GM18526 (cell line): Measurements from ENCODE around the gene CEP128.

Source experiments
- POLR2A ChIP-seq: IDR thresholded peaks from 3 replicates; pipeline ENCODE4 v1.6.1; 2011; ENCODE audit not compliant: insufficient read length; ENCODE audit errors: extremely low read depth

The CEP128 gene

DNA sequence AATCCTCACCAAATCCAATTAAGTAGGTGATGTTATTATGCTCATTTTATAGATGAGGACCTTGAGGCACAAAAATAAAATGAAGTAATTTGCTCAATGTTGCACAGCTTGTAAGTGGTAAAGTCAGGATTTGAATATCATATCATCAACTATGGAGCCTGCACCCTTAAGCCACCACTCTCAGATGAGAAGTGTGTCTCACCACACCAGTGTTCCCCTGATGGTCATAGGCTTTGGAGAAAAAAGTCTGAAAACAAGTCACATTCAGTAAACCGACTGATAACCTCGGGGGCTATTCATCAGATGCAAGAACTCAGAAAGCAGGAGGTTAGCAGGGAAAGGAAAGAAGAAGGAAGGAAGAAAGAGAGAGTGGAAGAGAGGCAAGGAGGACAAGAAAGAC is 16.7 kb upstream of the CEP128 start:
- TF ChIP-seq POLR2A: no peak

- TF ChIP-seq POLR2A: no peak
Measured at GRCh38 chr14:80957613-80958012, 16.1 kb upstream of the CEP128 start.

DNA sequence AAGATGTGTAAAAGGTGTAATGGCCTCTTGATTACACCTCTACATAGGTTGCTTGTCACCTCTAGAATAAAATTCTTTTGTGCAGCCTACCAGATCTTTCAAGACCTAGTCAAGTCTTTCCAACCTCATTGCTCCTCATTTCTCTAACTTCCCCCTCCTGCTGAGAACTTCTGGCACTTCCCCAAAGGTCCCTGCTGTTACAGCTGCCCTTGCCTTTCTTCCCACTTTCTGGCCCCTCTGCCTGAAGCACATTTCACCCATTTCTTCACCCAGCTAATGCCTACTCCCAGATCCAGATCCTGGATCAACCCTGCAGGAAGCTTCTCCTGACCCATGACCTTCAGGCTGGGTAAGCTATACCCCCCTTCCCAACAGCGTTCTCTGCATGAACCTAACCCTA is 15.4 kb upstream of the CEP128 start:
- no peak for TF ChIP-seq POLR2A

DNA sequence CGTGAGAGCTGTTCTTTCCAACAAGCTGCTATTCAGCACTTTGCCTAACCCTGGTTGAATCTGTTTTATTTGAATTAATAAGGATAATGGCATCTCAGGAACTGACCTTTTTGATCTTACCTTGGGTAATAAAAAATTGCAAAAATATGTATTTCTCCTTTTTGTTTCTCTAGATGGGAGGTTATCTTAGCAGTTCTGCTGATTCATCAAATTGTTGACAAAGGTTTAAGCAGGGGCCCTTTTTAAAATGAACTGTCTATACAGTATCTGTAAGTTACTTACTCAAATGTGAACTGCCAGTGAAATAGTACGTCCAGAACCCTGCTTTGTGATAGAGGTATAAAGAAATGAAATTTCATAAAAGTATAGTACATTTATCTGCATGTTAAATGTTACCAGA is 14.6 kb upstream of the CEP128 start:
- no peak for TF ChIP-seq POLR2A

GRCh38 chr14:80955416-80955941 is 13.9 kb upstream of the CEP128 start, which contains the start of gene TSHR:
Gene TSHR (plus strand): TSS chr14:80955621. CDS start chr14:80955681, 60 bp downstream.
- TF ChIP-seq POLR2A: no peak

GRCh38 chr14:80954687-80955299 is 13.3 kb upstream of the CEP128 start:
- TF ChIP-seq POLR2A: no peak

- no peak for TF ChIP-seq POLR2A
Measured at GRCh38 chr14:80951491-80951890, 10.0 kb upstream of the CEP128 start.

DNA sequence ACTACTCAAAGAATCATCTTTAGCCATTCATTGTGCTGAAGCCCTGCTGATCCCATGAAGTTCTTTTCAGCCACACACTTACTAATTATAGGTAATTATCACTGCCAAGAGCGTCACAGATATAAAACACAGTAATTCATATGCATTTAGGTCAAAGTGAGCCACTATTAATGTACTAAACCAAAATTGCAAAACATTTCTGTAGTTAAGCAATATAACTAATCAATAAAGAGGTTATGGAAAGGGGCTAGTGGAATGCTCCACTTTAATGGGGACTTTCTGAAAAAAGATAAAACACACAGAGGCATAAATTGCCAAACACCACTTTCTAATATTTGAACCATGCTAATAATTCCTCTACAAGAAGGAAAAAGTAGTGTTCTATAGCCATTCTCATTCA is 6.8 kb upstream of the CEP128 start:
- TF ChIP-seq POLR2A: no peak

- TF ChIP-seq POLR2A: no peak
Measured at GRCh38 chr14:80946797-80947196, 5.3 kb upstream of the CEP128 start.

DNA sequence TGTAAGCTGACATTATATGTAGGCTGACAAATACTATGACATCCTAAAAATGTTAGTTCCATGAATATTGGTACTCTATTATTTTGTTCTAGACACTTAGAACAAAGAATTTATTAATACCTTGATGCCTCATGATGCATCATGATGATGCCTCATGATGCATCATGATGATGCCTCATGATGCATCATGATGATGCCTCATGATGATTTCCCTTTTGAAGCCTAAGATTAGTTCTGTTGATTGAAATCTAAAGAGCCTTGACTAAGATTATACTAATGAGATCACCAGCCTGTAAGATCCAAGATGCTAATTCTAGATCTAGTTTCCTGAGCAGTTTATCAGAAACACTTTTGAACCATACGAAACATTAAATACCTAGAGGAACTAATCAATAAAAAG is 4.6 kb upstream of the CEP128 start:
- TF ChIP-seq POLR2A: no peak

GRCh38 chr14:80944861-80945617 is 3.5 kb upstream of the CEP128 start:
- TF ChIP-seq POLR2A: no peak

- TF ChIP-seq POLR2A: no peak
Measured at GRCh38 chr14:80942191-80942600, 658 bp upstream of the CEP128 start.

DNA sequence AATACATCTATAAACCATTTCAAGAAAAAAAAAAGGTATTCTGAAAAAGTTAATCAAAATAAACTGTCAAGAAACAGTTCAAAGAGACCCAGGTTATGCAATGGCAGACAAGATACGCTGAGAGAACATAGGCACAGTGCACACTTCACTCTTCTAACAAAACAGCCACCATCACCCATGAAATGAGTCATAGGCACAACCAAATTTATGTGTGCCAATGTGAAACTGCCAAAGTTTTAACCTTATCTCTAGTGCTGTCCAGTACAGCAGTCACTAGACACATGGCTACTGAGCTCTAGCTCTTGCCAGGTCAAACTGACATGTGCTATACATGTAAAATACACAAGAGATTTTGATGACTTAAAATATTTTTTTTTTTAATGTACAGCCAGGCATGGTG is 1.4 kb downstream of the CEP128 start:
- TF ChIP-seq POLR2A: no peak

DNA sequence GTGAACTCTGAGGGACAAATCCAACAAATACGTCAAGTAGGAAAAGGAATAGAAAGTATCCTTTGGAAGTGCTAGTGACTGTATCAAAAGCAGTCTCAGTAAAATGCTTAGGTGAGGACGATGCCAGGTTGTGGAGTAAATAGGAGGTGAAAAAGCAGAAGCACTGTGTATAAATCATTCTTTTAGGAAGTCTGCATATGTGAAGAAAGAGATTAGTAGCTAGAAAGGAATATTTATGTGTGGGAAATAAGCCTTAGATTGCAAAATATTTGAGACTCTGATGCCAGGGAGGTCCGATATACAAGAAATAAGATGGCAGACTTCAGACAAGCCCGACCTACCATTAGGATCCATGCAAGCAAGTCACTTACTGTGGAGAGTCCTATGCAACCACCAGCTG is 7.9 kb downstream of the CEP128 start:
- TF ChIP-seq POLR2A: no peak

DNA sequence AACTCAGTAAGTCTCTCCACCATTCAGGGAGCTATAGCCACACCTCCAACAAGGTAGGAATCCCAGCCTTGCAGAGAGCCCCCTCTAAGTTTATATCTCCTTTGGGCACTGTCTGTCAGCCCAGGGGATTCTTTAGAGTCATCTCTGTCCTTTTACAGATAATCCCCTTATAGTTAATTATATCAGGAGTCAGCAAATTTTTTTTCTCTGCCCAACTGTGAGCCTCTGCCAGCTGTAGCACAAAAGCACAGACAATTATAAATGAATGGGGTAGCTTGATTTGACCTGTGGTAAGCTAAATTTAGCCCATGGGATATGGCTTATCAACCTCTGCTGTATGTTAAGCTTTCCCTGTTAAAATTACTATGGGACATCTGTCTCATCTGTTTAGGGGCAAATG is 8.3 kb downstream of the CEP128 start:
- no peak for TF ChIP-seq POLR2A

- TF ChIP-seq POLR2A: no peak
Measured at GRCh38 chr14:80930836-80931389, 10.6 kb downstream of the CEP128 start.
